Ovary (tissue), 3 donors: ENCODE results near the gene GRSF1.

Experiments used
- EP300 ChIP-seq: sonication (generic); formaldehyde crosslinking; IDR thresholded peaks from one replicate; pipeline ENCODE4 v1.6.1; 2017; ENCODE audit warnings: antibody characterized with exemption
- POLR2A ChIP-seq: fragments of 450-650 bp; IDR thresholded peaks from one replicate; pipeline ENCODE4 v1.6.1; 2017; ENCODE audit warnings: antibody characterized with exemption, mild to moderate bottlenecking, moderate library complexity
- TF ChIP-seq, protein P1 (sequence below), 3 donors: fragments of 450-650 bp in 2 of 3; fragments of 200-600 bp in 1 of 3; IDR thresholded peaks; one replicate each; pipeline versions ENCODE4 v1.5.1 to v1.8.0; 2016 to 2022; ENCODE audit warnings: antibody characterized with exemption in 3 of 3, mild to moderate bottlenecking in 1 of 3
- donor health status: DM: no; HTN: no; CAD: no.

DNA sequence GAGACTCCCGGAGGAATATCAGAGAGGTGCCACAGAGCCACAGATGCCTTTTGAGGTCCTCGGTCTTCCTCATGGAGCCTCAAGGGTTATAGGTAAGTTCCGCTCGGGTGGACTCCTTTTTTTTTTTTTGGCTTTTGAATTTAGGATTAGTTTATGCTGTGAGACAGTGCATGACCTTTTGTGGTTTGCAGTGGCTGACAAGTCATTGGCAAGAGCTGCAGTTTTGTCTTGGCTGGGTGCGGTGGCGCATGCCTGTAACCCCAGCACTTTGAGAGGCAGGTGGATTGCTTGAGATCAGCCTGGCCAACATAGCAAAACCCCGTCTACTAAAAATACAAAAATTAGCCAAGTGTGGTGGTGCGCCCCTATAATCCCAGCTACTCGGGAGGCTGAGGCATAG is 4.5 kb upstream of the GRSF1 start:
- TF ChIP-seq, protein P1, sequence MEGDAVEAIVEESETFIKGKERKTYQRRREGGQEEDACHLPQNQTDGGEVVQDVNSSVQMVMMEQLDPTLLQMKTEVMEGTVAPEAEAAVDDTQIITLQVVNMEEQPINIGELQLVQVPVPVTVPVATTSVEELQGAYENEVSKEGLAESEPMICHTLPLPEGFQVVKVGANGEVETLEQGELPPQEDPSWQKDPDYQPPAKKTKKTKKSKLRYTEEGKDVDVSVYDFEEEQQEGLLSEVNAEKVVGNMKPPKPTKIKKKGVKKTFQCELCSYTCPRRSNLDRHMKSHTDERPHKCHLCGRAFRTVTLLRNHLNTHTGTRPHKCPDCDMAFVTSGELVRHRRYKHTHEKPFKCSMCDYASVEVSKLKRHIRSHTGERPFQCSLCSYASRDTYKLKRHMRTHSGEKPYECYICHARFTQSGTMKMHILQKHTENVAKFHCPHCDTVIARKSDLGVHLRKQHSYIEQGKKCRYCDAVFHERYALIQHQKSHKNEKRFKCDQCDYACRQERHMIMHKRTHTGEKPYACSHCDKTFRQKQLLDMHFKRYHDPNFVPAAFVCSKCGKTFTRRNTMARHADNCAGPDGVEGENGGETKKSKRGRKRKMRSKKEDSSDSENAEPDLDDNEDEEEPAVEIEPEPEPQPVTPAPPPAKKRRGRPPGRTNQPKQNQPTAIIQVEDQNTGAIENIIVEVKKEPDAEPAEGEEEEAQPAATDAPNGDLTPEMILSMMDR (IDR thresholded peaks at IDR 0.05), result no peak
- TF ChIP-seq EP300 (no peak), POLR2A (no peak)
